ENCODE results near the gene MUC7.
A peak's percentile ranks its signal among the peaks of the same experiment; 100 is the strongest.
"Not testable (repeated sequence)": the region's sequence is repeated elsewhere in the genome, so short reads cannot be mapped to it uniquely, and the experiment has no call there.

Gene MUC7

DNA sequence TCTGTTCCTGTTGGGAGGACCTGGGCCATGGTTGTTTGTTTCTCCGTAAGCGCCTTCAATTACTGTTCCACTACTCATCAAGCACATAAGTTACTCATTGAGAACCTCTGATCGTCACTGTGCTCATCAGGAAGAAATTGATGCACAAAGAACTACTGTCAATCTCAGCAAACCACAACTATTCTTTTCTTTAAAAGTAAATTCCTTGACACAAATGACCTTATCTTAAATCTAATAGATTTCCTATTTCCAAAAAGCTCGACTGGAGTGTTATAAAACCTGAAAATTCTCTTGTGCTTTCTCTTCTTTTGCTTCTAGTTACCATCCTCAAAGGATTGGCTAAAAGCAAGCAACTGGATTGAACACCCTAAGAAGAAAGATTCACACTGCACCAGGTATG, at the start of gene MUC7:
MUC7 (plus strand) TSS at position 301 of the 400 bp plus-strand sequence. CDS start 1,825 bp downstream, outside the sequence.
- no peak for DNase-seq

DNA sequence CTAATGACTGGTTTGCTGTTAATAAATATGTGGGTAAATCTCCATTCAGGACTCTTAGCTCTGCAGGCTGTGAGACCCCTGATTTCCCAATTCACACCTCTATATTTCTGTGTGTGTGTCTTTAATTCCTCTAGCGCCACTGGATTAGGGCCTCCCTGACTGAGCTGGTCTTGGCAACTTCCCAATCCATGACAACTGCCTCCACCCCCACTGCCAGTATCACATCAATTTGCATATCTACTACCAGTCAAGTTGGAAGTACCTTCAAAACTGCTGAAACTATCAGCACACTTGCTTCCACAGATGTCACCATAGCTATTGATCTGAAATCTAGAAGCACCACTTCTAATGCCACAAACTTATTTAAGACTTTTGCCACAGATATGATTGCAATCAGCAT, 46.7 kb upstream of the MUC7 start:
- no peak for DNase-seq

DNA sequence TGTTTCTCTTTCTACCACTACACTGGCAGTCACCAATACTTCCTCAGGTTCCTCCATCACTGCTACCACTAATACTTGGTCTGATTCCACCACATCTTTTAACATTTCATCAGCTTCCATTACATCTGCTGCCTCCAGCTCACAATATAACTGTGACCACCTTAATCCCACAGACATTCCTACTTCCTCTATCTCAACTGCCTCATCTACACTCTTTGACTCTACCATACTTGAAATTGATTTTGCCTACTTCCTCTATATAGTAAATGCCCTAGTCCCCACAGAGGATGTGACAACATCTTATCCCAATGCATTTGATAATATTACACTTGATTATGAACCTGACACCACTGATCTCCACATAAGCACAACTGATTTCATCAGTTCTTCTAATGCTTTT, 45.2 kb upstream of the MUC7 start:
- DNase-seq, result no peak

DNA sequence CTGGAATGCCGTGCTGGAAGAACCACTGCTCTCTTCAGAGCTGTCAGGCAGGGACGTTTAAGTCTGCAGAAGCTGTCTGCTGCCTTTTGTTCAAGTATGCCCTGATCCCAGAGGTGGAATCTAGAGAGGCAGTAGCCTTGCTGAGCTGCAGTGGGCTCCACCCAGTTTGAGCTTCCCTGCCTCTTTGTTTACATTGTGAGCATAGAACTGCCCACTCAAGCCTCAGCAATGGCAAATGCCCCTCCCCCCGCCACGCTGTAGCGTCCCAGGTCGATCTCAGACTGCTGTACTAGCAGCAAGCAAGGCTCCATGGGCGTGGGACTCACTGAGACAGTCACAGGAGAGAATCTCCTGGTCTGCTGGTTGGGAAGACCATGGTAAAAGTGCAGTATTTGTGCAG, 34.8 kb upstream of the MUC7 start:
- DNase-seq, result no peak

DNA sequence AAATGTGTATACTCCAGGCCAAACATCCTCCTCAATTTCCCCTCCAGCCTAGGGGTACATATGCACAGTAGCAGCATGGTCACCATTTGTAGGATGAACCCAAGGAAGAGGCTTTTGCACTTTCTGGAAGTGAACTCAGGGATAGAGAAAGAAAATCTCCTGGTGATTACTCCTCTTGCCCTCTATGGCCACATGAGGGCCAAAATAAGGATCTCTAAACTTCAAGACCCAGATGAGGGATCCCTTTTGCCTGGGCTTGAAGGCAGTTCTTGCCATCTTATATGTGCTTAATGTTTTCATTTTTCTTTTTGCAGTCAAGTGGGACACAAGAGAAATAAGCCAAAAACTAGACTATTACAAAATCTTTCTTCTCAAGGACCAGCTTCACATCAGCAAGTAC, 29.5 kb upstream of the MUC7 start:
- no peak for DNase-seq

DNA sequence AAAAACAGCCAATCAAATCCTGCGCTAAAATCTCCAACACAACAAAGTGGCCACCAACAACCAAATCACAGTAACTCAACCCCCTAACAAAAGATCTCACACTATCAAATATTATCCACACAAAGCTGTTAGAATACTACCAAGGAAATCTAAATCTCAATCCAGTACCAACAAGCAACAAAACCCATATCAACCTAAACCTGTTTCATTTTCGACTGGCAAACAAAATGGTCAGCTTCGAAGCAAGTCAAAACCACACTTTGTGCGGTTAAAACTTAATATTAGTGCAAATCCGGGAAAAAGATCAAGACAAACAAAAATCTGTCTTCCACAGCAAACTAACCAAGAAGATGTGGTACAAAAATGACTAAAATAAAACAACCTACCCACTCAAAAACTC, 28.7 kb upstream of the MUC7 start:
- DNase-seq, result no peak

DNA sequence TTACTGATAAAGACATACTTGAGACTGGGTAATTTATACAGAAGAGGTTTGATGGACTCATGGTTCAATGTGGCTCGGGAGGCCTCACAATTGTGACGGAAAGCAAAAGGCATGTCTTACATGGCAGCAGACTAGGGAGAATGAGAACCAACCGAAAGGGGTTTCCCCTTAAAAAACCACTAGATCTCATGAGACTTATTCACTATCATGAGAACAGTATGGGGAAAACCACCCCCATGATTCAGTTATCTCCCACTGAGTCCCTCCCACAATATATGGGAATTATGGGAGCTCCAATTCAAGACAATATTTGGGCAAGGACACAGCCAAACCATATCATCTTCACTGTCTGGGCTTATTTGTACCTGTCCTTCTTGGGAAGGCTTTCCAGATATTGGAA, 22.8 kb upstream of the MUC7 start:
- DNase-seq, result no peak

DNA sequence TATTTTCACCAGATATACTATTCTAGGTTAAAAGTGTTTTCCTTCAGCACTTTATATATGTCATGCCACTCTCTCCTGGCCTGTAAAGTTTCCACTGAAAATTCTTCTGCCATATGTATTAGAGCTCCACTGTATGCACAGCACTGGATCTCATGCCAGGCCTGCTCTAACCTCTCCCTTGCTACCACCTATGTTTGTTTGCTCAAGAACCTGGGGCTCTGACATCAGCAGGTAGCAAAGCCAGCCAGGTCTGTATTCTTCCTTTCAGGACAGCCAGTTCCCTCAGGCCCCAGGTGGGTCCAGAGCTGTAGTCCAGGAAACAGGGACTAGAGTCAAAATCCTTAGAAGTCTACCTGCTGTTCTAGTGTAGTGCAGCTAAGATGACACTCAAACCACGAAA, 19.1 kb upstream of the MUC7 start:
- no peak for DNase-seq

DNA sequence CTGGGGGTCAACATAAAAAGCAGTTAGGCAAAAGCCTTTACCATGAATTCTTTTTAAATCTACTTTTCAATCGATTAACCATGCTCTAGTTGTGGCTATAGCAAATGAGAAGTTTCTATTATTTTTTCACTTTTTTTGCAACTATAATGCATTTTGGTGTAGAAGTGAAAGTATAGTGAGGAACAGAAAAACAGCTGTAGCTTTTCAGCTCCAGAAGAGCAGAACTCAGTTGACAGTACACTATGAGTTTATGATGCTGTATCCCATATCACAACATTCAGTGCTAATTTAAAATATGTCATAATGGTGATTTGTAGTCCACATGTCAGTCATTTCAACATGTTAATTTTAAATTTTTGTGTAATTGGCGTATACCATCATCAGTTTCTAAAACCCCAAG, 8.7 kb upstream of the MUC7 start:
- DNase-seq, result no peak

DNA sequence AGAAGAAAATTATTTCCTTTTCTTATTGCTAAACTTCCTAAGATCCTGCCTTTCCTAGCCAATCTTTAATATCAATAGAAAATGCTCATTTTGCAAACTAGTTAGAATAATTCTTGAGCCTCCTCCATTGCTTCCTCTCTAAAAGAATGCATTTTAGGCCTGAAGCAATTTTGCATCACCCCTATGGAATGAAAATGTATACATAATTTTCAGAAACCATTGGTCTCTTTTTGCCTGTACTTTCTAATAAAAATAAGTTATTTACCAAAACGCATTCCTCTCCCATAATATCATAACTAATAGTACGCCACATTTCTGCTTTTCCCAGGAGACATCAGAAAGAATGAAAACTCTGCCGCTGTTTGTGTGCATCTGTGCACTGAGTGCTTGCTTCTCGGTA, 1.7 kb downstream of the MUC7 start:
- DNase-seq, result no peak

DNA sequence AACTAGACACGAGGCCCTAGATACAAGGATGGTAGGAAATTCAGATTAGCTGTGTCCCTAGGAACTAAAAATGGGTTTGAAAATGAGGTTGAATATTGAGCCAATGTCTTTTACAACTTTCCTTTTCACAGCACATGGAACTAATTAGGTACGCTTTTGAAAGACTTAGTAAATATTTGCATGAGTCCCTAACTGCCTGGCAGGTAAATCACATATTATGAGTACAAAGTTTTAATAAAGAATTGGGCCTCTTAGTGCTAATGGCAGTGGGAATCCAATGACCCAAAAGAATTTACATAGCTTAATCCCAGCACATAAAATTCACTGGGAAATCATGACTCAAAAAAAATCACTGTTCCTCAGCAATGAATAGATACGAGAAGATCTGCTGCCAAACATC, 16.8 kb downstream of the MUC7 start:
- DNase-seq, result no peak

DNA sequence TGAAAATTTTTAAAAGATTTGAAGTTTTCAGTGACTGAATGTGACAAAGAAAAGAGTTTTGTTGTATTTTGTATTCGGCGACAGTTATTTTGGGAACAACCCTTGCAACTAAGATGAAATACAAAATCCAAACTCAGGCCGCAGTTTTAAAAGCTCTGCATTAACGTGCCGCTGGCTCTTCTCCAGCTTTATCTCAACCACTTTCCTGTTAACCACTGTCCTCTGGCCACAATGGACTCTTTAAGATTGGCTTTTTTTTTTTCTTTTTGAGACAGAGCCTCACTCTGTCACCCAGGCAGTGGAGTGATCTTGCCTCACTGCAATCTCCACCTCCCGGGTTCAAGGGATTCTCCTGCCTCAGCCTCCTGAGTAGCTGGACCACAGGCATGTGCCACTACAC, 24.2 kb downstream of the MUC7 start:
- no peak for DNase-seq

DNA sequence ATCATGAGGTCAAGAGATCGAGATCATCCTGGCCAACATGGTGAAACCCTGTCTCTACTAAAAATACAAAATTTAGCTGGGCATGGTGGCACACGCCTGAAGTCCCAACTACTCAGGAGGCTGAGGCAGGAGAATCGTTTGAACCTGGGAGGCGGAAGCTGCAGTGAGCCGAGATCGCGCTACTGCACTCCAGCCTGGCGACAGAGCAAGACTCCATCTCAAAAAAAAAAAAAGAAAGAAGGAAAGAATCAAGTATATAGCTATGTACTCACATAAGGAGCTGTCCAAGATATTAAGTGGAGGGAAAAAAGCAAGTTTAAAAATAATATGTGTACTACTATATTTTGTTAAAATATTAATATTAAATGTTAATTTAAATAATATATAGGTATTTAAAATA, 29.8 kb downstream of the MUC7 start:
- not testable (repeated sequence) for DNase-seq

DNA sequence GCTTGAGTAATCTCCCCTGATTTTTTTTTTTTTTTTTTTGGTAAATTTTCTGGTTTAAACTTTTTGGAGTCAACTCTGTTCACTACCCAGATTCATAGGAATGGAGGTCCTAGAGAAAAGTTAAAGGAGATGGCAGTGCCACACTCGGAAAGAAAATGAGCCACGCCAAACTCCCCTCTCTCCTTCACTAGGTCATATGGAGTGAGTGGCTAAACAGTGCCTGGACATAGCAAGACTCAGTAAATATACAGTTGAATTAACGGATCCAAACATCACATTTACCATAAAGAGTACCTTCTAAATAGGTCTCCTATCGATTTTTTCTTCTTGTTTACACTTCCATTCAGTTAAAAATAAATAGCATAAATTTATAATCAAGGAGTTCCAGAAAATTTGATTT, 32.7 kb downstream of the MUC7 start:
- no peak for DNase-seq

DNA sequence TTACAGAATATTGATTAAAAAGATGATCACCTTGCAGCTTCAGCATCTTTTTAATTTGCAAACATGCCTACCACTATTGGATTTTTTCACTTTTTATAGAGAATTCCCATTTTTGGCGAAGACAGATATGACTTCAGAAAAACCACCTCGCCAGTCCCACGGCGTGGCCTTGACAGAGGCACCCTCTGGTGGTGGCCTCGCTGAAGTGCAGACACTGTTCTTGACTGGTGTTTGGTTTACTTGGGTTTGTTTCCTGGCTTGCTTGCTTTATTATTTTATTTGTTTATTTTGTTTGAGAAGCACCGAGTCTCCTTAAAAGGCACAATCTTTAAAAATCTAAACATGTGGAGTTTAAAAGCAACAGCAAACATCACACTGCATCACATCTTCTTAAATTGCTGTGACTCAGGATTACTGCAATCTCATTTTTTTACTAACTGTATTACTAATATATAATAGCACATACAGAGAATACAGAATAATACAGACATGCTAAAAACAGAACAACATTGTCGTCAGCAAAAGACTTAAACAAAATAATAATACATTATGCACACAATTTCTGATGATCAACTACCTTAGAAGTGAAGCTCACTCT, 33.3 kb downstream of the MUC7 start:
- DNase-seq, result peak; percentile 68

DNA sequence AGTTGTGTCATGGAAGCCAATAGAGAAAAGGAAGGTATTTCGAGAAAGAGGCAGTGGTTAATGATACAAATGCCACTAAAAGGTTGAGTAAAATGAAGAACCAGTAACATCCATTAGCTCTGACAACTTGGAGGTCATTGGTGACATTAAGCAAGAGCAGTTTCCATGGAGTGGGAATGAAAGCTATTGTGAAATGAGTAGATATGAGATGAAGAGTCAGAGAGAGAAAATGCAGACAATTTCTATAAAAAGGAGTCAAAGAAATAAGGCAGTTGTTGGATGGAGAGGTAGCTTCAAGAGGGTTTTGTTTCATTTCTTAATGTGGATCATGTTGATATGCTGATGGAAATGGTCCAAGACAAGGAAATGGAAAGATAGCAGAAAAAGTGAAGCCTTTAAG, 36.8 kb downstream of the MUC7 start:
- DNase-seq, result no peak

DNA sequence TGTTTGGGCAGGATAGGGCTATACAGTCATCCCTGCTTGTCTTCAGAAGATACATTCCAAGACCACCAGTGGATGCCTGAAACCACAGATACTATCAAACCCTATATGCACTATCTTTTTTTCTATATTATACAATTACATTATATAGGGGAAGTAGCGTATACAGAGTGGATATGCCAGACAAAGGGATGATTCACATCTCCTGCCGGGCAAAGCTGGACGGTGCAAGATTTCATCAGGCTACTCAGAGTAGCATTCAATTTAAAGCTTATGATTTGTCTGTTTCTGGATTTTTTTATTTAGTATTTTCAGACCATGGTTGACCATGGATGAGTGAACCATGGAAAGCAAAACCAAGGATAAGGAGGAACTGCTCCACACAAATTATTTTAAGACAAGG, 39.4 kb downstream of the MUC7 start:
- no peak for DNase-seq

DNA sequence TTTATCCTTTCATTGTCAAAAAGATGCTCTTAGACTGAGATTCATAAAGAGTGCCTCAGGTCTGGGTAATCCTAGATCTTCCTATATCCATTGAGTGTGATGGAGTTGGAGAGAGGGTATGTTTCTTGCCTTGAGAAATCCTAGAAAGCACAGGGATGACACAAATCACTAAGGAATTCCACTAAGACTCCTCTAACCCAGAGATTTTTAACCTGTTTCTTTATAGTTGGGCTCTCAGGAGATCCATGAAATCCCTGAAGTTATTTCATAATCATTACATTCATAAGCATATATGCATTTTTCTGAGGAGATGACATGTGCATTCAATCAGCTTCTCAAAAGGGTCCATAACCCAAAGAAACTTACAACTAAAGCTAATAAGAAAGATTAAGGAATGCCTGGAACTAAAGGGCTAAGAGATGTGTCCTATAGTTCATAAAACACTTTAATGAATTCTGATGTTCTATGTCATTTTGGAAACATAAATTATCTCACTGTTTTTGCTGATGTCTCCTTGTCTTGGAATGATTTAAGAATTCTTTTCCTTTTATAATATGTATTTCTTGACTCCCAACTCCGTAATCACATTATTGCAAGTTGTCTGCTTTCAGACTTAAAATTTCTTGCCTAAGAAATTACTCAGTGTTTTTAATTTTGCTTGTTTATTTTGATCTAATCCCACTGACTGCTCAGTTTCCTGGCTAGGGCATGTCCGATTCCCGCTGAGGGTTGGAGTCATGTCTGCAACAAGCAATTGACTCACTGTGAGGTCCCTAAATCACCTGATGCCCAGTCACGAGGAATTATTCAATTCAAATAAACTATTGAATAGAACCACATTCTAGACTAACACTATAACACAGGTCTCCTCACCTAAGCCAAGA, 43.6 kb downstream of the MUC7 start:
- DNase-seq, result no peak

DNA sequence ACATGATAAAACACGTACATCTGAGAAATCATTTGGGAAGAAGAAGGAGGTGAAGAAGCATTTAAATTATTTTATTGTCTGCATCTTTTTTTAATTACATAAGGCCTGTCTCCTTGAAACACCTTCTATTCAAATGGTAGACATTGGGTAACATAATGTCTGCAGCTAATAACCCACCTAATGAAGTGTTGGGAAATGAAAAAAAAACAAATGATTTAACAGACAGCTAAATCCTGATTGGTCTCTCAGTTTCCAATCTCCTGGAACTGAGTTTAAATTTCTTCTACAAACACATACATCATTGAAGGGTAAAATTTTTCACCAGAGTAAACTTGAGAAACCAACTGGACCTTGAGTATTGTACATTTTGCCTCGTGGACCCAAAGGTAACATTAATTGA, 46.3 kb downstream of the MUC7 start, which contains the start of gene AMTN:
AMTN (plus strand) TSS at position 301 of the 400 bp plus-strand sequence. CDS start 209 bp downstream, outside the sequence.
- DNase-seq, result no peak

DNA sequence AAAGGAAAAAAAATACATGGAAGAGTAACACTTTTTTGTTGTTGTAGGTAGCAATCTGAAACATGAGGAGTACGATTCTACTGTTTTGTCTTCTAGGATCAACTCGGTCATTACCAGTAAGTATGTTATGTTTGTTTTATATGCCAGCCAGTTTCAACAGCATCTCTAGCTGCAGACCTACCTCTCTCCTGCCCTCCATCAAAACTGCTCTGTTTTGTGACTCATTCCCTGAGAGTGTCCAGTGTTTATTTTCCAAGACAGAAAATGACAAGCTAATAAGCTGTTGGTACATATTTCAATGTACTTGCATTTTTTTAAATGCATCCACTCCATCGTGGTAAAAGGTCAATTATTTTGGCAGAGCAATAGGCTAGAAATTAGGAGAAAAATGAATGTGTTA, 46.7 kb downstream of the MUC7 start:
- DNase-seq, result no peak

DNA sequence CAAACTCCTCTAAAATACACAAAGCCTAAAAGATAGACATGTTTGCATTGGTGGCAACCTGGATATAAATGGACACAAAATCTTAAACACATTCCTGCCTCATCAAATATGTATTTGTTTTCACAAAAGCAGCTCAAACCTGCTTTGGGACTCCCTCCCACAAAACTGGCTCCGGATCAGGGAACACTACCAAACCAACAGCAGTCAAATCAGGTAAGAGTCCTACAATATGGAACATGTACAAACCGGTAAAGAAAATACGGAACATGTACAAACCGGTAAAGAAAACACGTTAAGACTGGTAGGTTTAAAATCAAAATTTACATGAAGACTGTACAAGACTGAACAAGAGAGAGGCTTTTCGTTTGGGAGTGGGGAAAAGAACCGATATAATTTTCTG, 50.6 kb downstream of the MUC7 start:
- no peak for DNase-seq

DNA sequence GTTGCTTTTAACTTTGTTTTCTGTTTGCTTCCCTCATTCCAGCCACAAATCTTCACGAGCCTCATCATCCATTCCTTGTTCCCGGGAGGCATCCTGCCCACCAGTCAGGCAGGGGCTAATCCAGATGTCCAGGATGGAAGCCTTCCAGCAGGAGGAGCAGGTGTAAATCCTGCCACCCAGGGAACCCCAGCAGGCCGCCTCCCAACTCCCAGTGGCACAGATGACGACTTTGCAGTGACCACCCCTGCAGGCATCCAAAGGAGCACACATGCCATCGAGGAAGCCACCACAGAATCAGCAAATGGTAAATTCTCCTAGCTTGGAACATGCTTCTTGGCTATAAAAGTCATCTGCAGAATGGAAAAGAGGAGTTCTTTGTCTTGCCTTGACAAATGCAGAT, 59.0 kb downstream of the MUC7 start:
- DNase-seq, result no peak

DNA sequence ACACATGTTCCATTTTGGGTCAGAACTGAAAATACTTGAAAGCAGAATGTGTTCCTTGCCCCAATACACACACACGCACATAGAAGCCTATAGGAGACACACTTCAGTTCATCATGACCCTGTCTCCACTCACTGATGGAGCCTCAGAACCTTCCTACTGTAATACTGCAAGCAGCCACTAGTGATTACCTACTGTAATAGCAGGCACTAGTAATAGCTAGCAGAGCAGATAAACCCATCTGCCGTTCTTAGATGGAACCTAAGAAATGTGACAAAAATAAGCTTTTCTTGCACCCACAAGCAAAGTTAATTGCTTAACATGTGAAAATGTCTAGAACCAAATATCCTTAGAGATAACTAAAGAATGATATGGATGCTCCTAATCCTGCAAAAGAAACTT, 60.0 kb downstream of the MUC7 start:
- no peak for DNase-seq
